Left ventricle myocardium inferior (tissue), 1 donor: ENCODE measurements around the gene MARVELD3. TPM values are rescaled to one million over a fixed set of nuclear protein-coding genes. Genes with fewer than 3 reads are reported as not detected.

Experiments used
- DNase-seq: peaks from one replicate; pipeline ENCODE4 v3.0.0-alpha.2; 2020
- H3K27ac ChIP-seq: fragments of 200-600 bp; replicated peaks from 2 replicates; pipeline ENCODE4 v1.8.0; 2021
- H3K27me3 ChIP-seq: fragments of 200-600 bp; 2 replicates; pipeline ENCODE4 v1.8.0; 2021; ENCODE audit warnings: low read depth
- H3K36me3 ChIP-seq: fragments of 200-600 bp; 2 replicates; pipeline ENCODE4 v1.8.0; 2021
- H3K4me1 ChIP-seq: fragments of 200-600 bp; 2 replicates; pipeline ENCODE4 v1.8.0; 2021
- H3K4me3 ChIP-seq: fragments of 200-600 bp; 2 replicates; pipeline ENCODE4 v1.8.0; 2021; ENCODE audit warnings: mild to moderate bottlenecking, moderate library complexity
- H3K9me3 ChIP-seq: fragments of 200-600 bp; replicated peaks from 2 replicates; pipeline ENCODE4 v1.8.0; 2021
- intact Hi-C: fragments of 100-400 bp; cut with micrococcal nuclease; formaldehyde crosslinking; loops from one replicate; pipeline ENCODE4 v1.11.0; 2022
- total RNA-seq: library from RNA; stranded (reverse); fragmentation: NEBNext Ultra II Directional; extraction: Animal tissue kit (Norgen Biotek cat#: 25700); gene quantifications from one replicate; pipeline ENCODE4 v1.2.1, GENCODE V29; 2021
- TF ChIP-seq, protein P1 (sequence below): fragments of 200-600 bp; IDR thresholded peaks from 2 replicates; pipeline ENCODE4 v1.8.0; 2021; ENCODE audit warnings: antibody characterized with exemption, mild to moderate bottlenecking, borderline replicate concordance
- donor health status: DM: no; HTN: yes; CAD: no; lungs with severe emphysema.

MARVELD3 gene
- total RNA-seq, 1 donor from 2014 or later: not detected

DNA sequence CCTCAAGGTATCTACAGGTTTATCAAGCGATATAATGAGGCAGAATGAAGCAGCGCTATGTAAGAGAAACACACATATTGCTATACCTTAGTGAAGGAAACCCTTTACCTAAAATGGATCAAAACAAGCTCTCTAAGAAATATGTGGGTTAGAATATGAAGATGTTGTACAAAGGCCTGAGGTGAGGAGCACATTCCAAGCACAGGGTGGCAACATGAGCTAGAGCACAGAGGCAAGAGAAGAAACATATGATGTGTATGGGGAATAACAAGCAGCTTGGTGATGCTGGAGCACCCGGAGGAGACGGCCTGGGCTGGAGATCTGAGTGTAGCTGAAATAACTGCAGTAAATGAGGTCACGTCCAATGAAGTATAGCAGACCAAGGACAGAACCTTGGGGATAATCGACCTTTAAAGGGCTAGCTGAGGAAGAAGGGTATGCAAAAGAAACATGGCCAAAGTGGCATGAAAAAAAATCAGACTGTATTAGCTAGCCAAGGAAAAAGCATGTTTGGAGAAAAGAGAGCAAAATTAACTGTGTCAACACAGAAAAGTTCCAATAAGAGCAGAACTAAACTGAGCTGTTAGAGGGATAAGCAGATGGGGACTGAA, 44.0 kb downstream of the MARVELD3 start:
- Histone ChIP-seq H3K27me3 (no peaks in the 10 kb centered on the region), H3K36me3 (peaks cover 81% of the 10 kb centered on the region), H3K4me1 (no peaks in the 10 kb centered on the region), H3K4me3 (no peak overlapping the region), H3K9me3 (no peaks in the 10 kb centered on the region), H3K27ac (no peak overlapping the region)
- TF ChIP-seq, protein P1, sequence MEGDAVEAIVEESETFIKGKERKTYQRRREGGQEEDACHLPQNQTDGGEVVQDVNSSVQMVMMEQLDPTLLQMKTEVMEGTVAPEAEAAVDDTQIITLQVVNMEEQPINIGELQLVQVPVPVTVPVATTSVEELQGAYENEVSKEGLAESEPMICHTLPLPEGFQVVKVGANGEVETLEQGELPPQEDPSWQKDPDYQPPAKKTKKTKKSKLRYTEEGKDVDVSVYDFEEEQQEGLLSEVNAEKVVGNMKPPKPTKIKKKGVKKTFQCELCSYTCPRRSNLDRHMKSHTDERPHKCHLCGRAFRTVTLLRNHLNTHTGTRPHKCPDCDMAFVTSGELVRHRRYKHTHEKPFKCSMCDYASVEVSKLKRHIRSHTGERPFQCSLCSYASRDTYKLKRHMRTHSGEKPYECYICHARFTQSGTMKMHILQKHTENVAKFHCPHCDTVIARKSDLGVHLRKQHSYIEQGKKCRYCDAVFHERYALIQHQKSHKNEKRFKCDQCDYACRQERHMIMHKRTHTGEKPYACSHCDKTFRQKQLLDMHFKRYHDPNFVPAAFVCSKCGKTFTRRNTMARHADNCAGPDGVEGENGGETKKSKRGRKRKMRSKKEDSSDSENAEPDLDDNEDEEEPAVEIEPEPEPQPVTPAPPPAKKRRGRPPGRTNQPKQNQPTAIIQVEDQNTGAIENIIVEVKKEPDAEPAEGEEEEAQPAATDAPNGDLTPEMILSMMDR: no peak
- DNase-seq: no peak
- intact Hi-C loops: no loop called here

DNA sequence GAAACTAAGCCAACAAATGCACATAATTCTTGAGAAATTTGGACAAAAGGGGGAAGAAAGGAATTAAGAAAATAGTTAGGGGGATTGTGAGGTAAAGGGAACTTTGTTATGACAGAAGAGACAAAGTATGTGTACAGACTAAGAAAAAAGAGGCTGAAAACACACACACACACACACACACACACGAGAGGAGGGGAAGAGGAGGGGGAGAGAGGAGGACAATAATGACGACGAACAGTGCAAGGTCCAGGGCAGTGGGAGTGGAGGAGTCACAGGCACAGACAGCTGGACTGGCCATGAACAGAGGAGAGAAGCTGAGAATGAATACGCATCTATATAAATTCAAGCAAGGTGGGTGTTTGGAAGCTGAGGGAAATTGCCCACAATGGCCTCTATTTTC, 44.6 kb downstream of the MARVELD3 start:
- TF ChIP-seq, protein P1: no peak
- H3K4me1 ChIP-seq: no peaks in the 10 kb centered on the region
- H3K36me3 ChIP-seq: peaks cover 83% of the 10 kb centered on the region
- H3K9me3 ChIP-seq: no peaks in the 10 kb centered on the region
- no peak for DNase-seq
- no peak overlapping the region for H3K4me3 ChIP-seq
- H3K27ac ChIP-seq: no peak overlapping the region
- no peaks in the 10 kb centered on the region for H3K27me3 ChIP-seq
- intact Hi-C loops: no loop called here

DNA sequence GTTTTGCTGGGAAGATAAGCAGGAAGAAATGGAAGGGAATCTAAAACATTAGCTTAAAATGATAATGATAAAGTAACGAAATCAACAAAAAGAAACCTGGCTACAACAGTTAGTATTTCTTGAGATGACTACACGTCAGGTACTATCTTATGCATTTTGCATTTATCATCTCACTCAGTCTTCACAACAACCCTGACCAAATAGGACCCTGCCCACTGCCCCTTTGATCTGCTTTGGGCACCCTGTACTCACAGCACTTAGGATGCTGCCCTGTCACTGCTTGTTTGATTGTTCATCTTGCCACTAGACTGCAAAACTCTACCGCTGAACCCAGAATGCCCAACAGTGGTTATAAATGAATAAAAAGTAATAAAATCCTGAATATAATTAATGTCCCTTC, 45.2 kb downstream of the MARVELD3 start:
- H3K4me1 ChIP-seq: no peaks in the 10 kb centered on the region
- intact Hi-C loops: no loop called here
- peaks cover 82% of the 10 kb centered on the region for H3K36me3 ChIP-seq

DNA sequence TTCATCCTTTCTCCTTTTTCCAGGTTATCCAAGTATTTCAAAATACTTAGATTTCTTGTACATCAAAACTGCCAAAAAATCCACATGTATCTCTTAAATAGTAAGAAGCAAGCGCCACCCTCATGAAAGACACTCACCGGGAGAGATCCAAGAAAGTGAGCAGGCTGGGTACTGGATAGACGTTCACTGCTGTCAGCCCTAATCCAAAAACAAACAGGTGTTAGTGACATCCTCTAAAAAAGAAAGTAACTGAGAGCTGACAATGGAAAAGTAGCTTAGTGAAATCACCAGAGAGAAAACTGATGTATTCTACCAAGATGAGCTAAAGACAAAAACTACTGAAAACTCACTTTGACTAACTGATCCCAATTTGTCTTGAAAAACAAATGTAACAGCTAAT, 46.1 kb downstream of the MARVELD3 start:
- TF ChIP-seq, protein P1: no peak
- no peaks in the 10 kb centered on the region for H3K4me1 ChIP-seq
- no peak overlapping the region for H3K27ac ChIP-seq
- no peak for DNase-seq
- no peaks in the 10 kb centered on the region for H3K9me3 ChIP-seq
- H3K27me3 ChIP-seq: no peaks in the 10 kb centered on the region
- no peak overlapping the region for H3K4me3 ChIP-seq
- peaks cover 82% of the 10 kb centered on the region for H3K36me3 ChIP-seq
- intact Hi-C loops: no loop called here

More for the DNA sequence above, 45.2 kb downstream of the MARVELD3 start:
- TF ChIP-seq, protein P1: no peak
- Histone ChIP-seq H3K27ac (no peak overlapping the region), H3K9me3 (no peaks in the 10 kb centered on the region), H3K4me3 (no peak overlapping the region), H3K27me3 (no peaks in the 10 kb centered on the region)
- no peak for DNase-seq

DNA sequence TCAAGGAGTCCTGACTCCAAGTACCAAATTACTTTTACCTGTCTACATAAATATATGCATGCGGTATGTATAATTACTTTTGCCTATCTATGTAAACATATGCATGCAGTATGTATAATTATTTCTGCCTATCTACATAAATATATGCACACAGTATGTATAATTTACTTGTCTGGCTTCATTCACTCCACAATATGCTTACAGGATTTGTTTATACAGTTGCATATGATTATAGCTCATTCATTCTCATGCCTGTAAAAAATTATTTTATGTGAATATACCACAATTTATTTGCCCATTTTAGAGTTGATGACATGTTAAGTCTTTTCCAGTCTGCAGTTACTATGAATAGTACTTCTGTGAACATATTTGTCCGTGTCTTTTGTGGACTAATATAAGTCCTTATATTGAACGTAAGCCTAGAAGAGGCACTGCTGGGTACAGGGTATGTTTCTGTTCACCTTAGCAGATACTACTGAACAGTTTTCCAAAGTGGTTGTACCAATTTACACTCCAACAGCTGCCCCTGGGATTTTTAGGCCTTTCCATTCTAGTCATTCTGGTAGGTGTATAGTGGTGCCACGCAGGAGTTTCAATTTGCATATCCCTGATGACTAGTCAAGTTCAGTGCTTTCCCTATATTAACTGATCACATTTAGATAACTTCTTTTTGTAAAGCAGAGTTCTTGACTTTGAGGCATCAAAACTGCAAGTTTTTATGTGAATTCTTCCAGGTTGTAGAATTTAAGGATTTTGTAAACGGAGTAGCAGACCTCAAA, 47.0 kb downstream of the MARVELD3 start:
- Histone ChIP-seq H3K27me3 (no peaks in the 10 kb centered on the region), H3K9me3 (no peaks in the 10 kb centered on the region), H3K4me3 (no peak overlapping the region), H3K27ac (no peak overlapping the region), H3K4me1 (no peaks in the 10 kb centered on the region), H3K36me3 (peaks cover 76% of the 10 kb centered on the region)
- TF ChIP-seq, protein P1: no peak
- intact Hi-C loops: no loop called here
- no peak for DNase-seq
